CMK (cell line): ENCODE data around the gene MED8.

Experiments used
- DNase-seq: peaks from one replicate; pipeline ENCODE4 v3.0.0-alpha.2; 2010; ENCODE audit warnings: low read depth

Gene MED8

GRCh38 chr1:43389326-43390313, at the start of gene MED8, which contains the start of gene SZT2:
TSS of gene MED8 (minus strand) at chr1:43389800. CDS start at chr1:43389764, 36 bp downstream.
TSS of gene SZT2 (plus strand) at chr1:43389899. CDS start at chr1:43389969, 70 bp downstream.
- peak; percentile 99 for DNase-seq

GRCh38 chr1:43438953-43439581, 49.5 kb upstream of the MED8 start:
- no peak for DNase-seq

- no peak for DNase-seq
Observed at GRCh38 chr1:43438576-43438952, 49.0 kb upstream of the MED8 start.

- no peak for DNase-seq
Observed at GRCh38 chr1:43438006-43438405, 48.4 kb upstream of the MED8 start.

- DNase-seq: no peak
Observed at GRCh38 chr1:43437031-43437973, 47.7 kb upstream of the MED8 start.

GRCh38 chr1:43436371-43436770, 46.8 kb upstream of the MED8 start:
- DNase-seq: no peak

GRCh38 chr1:43435146-43436145, 45.8 kb upstream of the MED8 start:
- DNase-seq: no peak

- no peak for DNase-seq
Observed at GRCh38 chr1:43434256-43434655, 44.7 kb upstream of the MED8 start.

GRCh38 chr1:43432907-43433306, 43.3 kb upstream of the MED8 start:
- DNase-seq: no peak

GRCh38 chr1:43432171-43432860, 42.7 kb upstream of the MED8 start:
- DNase-seq: no peak

GRCh38 chr1:43431676-43432075, 42.1 kb upstream of the MED8 start:
- no peak for DNase-seq

GRCh38 chr1:43430831-43431230, 41.2 kb upstream of the MED8 start:
- no peak for DNase-seq

- DNase-seq: no peak
Observed at GRCh38 chr1:43427941-43428340, 38.3 kb upstream of the MED8 start.

- no peak for DNase-seq
Observed at GRCh38 chr1:43427524-43427923, 37.9 kb upstream of the MED8 start.

GRCh38 chr1:43426221-43426620, 36.6 kb upstream of the MED8 start:
- no peak for DNase-seq

- DNase-seq: no peak
Observed at GRCh38 chr1:43425045-43425444, 35.4 kb upstream of the MED8 start.

- DNase-seq: no peak
Observed at GRCh38 chr1:43423672-43424550, 34.3 kb upstream of the MED8 start.

- DNase-seq: no peak
Observed at GRCh38 chr1:43422995-43423671, 33.5 kb upstream of the MED8 start.
